Adrenal gland (tissue), 12 donors: ENCODE data around the gene SMAD3. TPM values are rescaled to one million over a fixed set of nuclear protein-coding genes. Genes with fewer than 3 reads are reported as not detected.

Source experiments
- DNase-seq, 7 donors: peaks; one replicate each; pipeline ENCODE4 v3.0.0-alpha.2; 2019 to 2020
- H3K27ac ChIP-seq, 5 donors: fragments of 200-600 bp; sonication (generic) in 4 of 5; 1 replicate in 3 of 5; 2 replicates in 2 of 5; pipeline versions ENCODE4 v1.5.1 to v1.8.0; 2016 to 2020; ENCODE audit warnings: mild to moderate bottlenecking in 1 of 5
- H3K27me3 ChIP-seq: fragments of 200-600 bp; 2 replicates; pipeline ENCODE4 v1.8.0; 2021
- H3K36me3 ChIP-seq, 2 donors: fragments of 200-600 bp; replicated peaks in 1 of 2; 1 replicate in 1 of 2; 2 replicates in 1 of 2; pipeline versions ENCODE4 v1.5.1 to v1.8.0; 2018 to 2022
- H3K4me1 ChIP-seq, 2 donors: fragments of 200-600 bp; replicated peaks in 1 of 2; 1 replicate in 1 of 2; 2 replicates in 1 of 2; pipeline versions ENCODE4 v1.5.1 to v1.8.0; 2018 to 2021
- H3K4me3 ChIP-seq, 4 donors: fragments of 200-600 bp; sonication (generic) in 3 of 4; one replicate each; pipeline ENCODE4 v1.5.1; 2016 to 2018
- H3K9me3 ChIP-seq, 3 donors: fragments of 200-600 bp; sonication (generic) in 1 of 3; replicated peaks in 1 of 3; 1 replicate in 2 of 3; 2 replicates in 1 of 3; pipeline versions ENCODE4 v1.5.1 to v1.8.0; 2016 to 2021
- CTCF ChIP-seq, 6 experiments: fragments of 450-650 bp in 4 of 6; fragments of 200-600 bp in 2 of 6; sonication (generic) in 1 of 6; IDR thresholded peaks; 1 replicate in 5 of 6; 2 replicates in 1 of 6; pipeline versions ENCODE4 v1.5.1 to v1.8.0; 2016 to 2021; ENCODE audit warnings: antibody characterized with exemption in 6 of 6, mild to moderate bottlenecking in 2 of 6, moderate library complexity in 1 of 6
- POLR2A ChIP-seq, 2 donors: fragments of 450-650 bp; IDR thresholded peaks; one replicate each; pipeline ENCODE4 v1.6.1; 2017; ENCODE audit warnings: antibody characterized with exemption in 2 of 2, mild to moderate bottlenecking in 2 of 2, moderate library complexity in 1 of 2
- WGBS, 4 donors: extraction: QIAGEN DNeasy Blood & Tissue Kit in 2 of 4; methylation state at CpG; one replicate each; pipeline versions ENCODE4 v1.1.5 to v1.1.7; 2013 to 2017; 5-methylcytosine and 5-hydroxymethylcytosine counted together
- intact Hi-C, 2 donors: fragments of 100-400 bp; cut with DNase I; formaldehyde crosslinking; loops; one replicate each; pipeline versions ENCODE4 v1.14.1 to v1.15.0; 2022 to 2023
- polyA plus RNA-seq, 3 donors: library from polyadenylated mRNA; stranded (reverse); fragments of 200-250 nt in 2 of 3; fragments of 350-450 nt in 1 of 3; fragmentation: Illumina TruSeq in 1 of 3; extraction: RNeasy Lipid Tissue Mini Kit (QIAGEN cat#74804) in 1 of 3; gene quantifications; one replicate each; pipeline ENCODE4 v1.2.3, GENCODE V29; 2013 to 2014
- total RNA-seq, 9 donors: library from RNA; depleted of rRNA in 4 of 9; stranded (reverse); fragments of >200 nt in 4 of 9; fragments of 120-200 nt in 1 of 9; fragmentation: NEBNext Ultra II Directional in 1 of 9; extraction: Animal tissue kit (Norgen Biotek cat#: 25700) in 1 of 9; gene quantifications; one replicate each; pipeline versions ENCODE4 v1.1.0 to v1.2.4, GENCODE V29; 2013 to 2023
- donor health status: healthy with polysubstance abuse.
- donor health status: Bipolar disorder and iron deficiency.
- donor health status: DM: yes; HTN: yes; CAD: no.
- donor health status: DM: no; HTN: no; CAD: no.
- donor health status: DM: no; HTN: no; CAD: no.
- donor health status: DM: yes; HTN: yes; CAD: no.

Gene SMAD3
- total and polyA plus RNA-seq, 12 donors: 6.4 to 92.0 (median 8.0) TPM

- no peak overlapping the region for H3K4me3 ChIP-seq
- H3K27ac ChIP-seq: no peak overlapping the region
- peaks cover 6 to 11% of the 10 kb centered on the region in 2 donors for H3K4me1 ChIP-seq
- DNase-seq: peak in 1 of 7 donors; percentile 23
- H3K9me3 ChIP-seq: no peaks in the 10 kb centered on the region
- intact Hi-C loops: no loop called here
- WGBS, 4 donors: 37 to 40% (median 38%) methylated on average over 8 of the region's 8 CpGs
- H3K27me3 ChIP-seq: no peaks in the 10 kb centered on the region
- H3K36me3 ChIP-seq: peaks cover 0 to 18% of the 10 kb centered on the region in 2 donors
- no peak for TF ChIP-seq POLR2A (IDR thresholded peaks at IDR 0.05)
- no peak for TF ChIP-seq CTCF (IDR thresholded peaks at IDR 0.05)
Observed at GRCh38 chr15:67199881-67200763, 134.7 kb downstream of the SMAD3 start.

DNA sequence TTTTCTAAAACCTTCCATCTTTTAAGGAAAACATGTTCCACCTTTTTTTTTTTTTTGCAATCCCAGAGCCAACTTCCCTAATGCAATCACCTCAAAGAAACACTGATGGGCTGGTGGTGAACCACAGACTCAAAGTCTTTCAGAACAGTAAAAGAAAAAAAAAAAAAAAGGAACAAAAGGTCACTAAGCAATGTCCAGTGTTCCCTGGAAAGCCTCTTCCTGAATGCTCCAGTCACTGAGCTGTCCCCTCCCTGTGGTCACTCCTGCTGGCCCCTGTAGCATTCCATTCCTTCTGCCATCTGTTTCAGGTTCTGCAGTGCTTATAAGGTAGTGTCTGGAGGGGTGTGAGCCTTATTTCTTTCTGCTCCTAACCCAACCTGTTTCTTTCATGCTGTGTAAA is 135.7 kb downstream of the SMAD3 start:
- Histone ChIP-seq H3K4me3 (no peak overlapping the region), H3K27ac (no peak overlapping the region), H3K36me3 (peaks cover 0 to 18% of the 10 kb centered on the region in 2 donors), H3K4me1 (peaks cover 6 to 11% of the 10 kb centered on the region in 2 donors), H3K9me3 (no peaks in the 10 kb centered on the region), H3K27me3 (no peaks in the 10 kb centered on the region)
- no peak for DNase-seq
- TF ChIP-seq CTCF (IDR thresholded peaks at IDR 0.05): no peak
- TF ChIP-seq POLR2A (IDR thresholded peaks at IDR 0.05): no peak
- intact Hi-C loops: no loop called here

DNA sequence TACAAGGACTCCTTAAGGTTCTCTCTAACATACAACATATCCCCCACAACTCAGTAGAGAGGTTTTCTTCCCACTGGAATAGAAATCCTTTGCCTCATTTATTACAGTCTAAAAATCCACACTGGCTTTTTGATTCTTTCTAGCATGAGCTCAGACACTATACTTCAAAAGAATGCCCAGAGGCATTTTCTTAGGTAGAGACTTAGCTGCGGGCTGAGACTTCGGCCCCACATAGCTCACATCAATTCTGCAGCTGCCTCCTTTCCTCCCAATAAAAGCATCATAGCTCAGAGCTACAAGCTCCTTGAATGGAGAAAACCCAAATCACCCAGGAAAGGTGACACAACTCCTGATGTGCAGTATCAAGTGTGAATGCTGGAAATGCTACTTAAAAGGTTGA is 136.7 kb downstream of the SMAD3 start:
- Histone ChIP-seq H3K36me3 (peaks cover 0 to 18% of the 10 kb centered on the region in 2 donors), H3K9me3 (no peaks in the 10 kb centered on the region), H3K27me3 (no peaks in the 10 kb centered on the region), H3K27ac (no peak overlapping the region), H3K4me3 (no peak overlapping the region), H3K4me1 (peaks cover 6 to 11% of the 10 kb centered on the region in 2 donors)
- DNase-seq: no peak
- TF ChIP-seq POLR2A (IDR thresholded peaks at IDR 0.05) (no peak), CTCF (IDR thresholded peaks at IDR 0.05) (no peak)
- intact Hi-C loops: no loop called here
- 98 to 100% (median 100%) methylated on average over 2 of the region's 2 CpGs for WGBS, 4 donors

DNA sequence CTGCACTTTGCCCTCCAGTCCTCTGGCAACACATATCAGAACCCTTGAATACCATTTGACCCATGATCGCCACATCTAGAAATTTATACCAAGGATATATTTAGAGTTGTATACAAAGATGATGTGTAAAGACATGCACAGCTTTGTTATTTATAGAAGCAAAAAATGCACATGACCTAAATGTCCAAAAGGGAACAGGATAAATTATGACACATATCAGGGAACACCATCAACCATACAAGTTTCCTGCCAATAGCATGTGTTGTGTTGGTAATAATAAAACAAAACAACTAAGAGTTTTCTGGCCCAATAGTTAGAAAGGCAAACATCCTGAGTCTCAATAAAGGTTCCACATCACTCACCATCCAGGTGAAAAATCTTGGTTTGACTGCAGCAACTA is 137.6 kb downstream of the SMAD3 start:
- intact Hi-C loops: no loop called here
- 92 to 96% (median 93%) methylated on average over 1 of the region's 1 CpG for WGBS, 4 donors
- H3K4me3 ChIP-seq: no peak overlapping the region
- TF ChIP-seq POLR2A (IDR thresholded peaks at IDR 0.05) (no peak), CTCF (IDR thresholded peaks at IDR 0.05) (no peak)
- no peaks in the 10 kb centered on the region for H3K9me3 ChIP-seq
- H3K27me3 ChIP-seq: no peaks in the 10 kb centered on the region
- peaks cover 0 to 18% of the 10 kb centered on the region in 2 donors for H3K36me3 ChIP-seq
- DNase-seq: no peak
- H3K4me1 ChIP-seq: peaks cover 6 to 11% of the 10 kb centered on the region in 2 donors
- no peak overlapping the region for H3K27ac ChIP-seq
